NB4 (cell line): ENCODE data around the gene UGT8.
"Not testable (repeated sequence)": the region's sequence is repeated elsewhere in the genome, so short reads cannot be mapped to it uniquely, and the experiment has no call there.

Source experiments
- DNase-seq: peaks from one replicate; pipeline ENCODE4 v3.0.0; 2010; ENCODE audit warnings: low read depth
- H3K4me3 ChIP-seq: one replicate; pipeline ENCODE4 v1.5.1; 2011; ENCODE audit warnings: mild to moderate bottlenecking, low read depth, low read length, moderate library complexity
- CTCF ChIP-seq: IDR thresholded peaks from one replicate; pipeline ENCODE4 v1.5.1; 2012; ENCODE audit warnings: low read depth, low read length
- MAX ChIP-seq: IDR thresholded peaks from 2 replicates; pipeline ENCODE4 v1.6.1; 2011; ENCODE audit warnings: low read depth, low read length
- MYC ChIP-seq: IDR thresholded peaks from 2 replicates; pipeline ENCODE4 v1.6.1; 2011; ENCODE audit warnings: low read depth, low read length
- POLR2A ChIP-seq: IDR thresholded peaks from 2 replicates; pipeline ENCODE4 v1.6.1; 2011; ENCODE audit warnings: mild to moderate bottlenecking; ENCODE audit not compliant: insufficient read length; ENCODE audit errors: extremely low read depth

The UGT8 gene

GRCh38 chr4:114601304-114602052, 2.9 kb downstream of the UGT8 start:
- TF ChIP-seq CTCF = no peak
- no peak for DNase-seq
- no peak overlapping the region for H3K4me3 ChIP-seq

GRCh38 chr4:114603497-114603896, 4.9 kb downstream of the UGT8 start:
- TF ChIP-seq MYC = no peak
- TF ChIP-seq CTCF = no peak
- no peak for TF ChIP-seq POLR2A
- TF ChIP-seq MAX = no peak
- DNase-seq = peak; percentile 32
- H3K4me3 ChIP-seq = no peak overlapping the region

GRCh38 chr4:114606245-114606644, 7.6 kb downstream of the UGT8 start:
- no peak for DNase-seq
- TF ChIP-seq CTCF (no peak), POLR2A (no peak), MYC (no peak), MAX (no peak)

GRCh38 chr4:114607056-114607455, 8.4 kb downstream of the UGT8 start:
- TF ChIP-seq MYC = no peak
- TF ChIP-seq POLR2A = no peak
- TF ChIP-seq MAX = no peak
- DNase-seq = no peak
- H3K4me3 ChIP-seq = no peak overlapping the region

More at GRCh38 chr4:114606245-114606644, 7.6 kb downstream of the UGT8 start:
- H3K4me3 ChIP-seq = no peak overlapping the region

GRCh38 chr4:114613560-114613959, 15.0 kb downstream of the UGT8 start:
- no peak for DNase-seq
- no peak overlapping the region for H3K4me3 ChIP-seq
- TF ChIP-seq POLR2A (no peak), MYC (no peak), MAX (no peak), CTCF (no peak)

- DNase-seq = no peak
- H3K4me3 ChIP-seq = no peak overlapping the region
- no peak for TF ChIP-seq POLR2A
- TF ChIP-seq CTCF = no peak
- no peak for TF ChIP-seq MAX
- no peak for TF ChIP-seq MYC
Measured at GRCh38 chr4:114615435-114615834, 16.8 kb downstream of the UGT8 start.

- H3K4me3 ChIP-seq, DNase-seq: not testable (repeated sequence)
Measured at GRCh38 chr4:114616036-114616435, 17.4 kb downstream of the UGT8 start.
